HepG2 (cell line): Measurements from ENCODE around the gene TNFAIP8L2. TPM values are rescaled to one million over a fixed set of nuclear protein-coding genes. Genes with fewer than 3 reads are reported as not detected.

Experiments used
- AHR ChIP-seq: IDR thresholded peaks from 2 replicates; pipeline ENCODE4 v1.6.1; 2018; ENCODE audit warnings: missing genetic modification reagents, missing compliant biosample characterization
- ETV5 ChIP-seq: IDR thresholded peaks from 2 replicates; pipeline ENCODE4 v1.6.1; 2018; ENCODE audit warnings: missing biosample characterization, missing genetic modification reagents, inconsistent platforms, borderline replicate concordance
- GMEB2 ChIP-seq: IDR thresholded peaks from 2 replicates; pipeline ENCODE4 v1.6.1; 2016; ENCODE audit warnings: missing biosample characterization, missing genetic modification reagents, low read depth
- KLF12 ChIP-seq: sonication (generic); formaldehyde crosslinking; IDR thresholded peaks from 2 replicates; pipeline ENCODE4 v1.4.0; 2020; ENCODE audit warnings: missing genetic modification reagents, borderline replicate concordance
- MED13 ChIP-seq: sonication (generic); formaldehyde crosslinking; IDR thresholded peaks from 2 replicates; pipeline ENCODE4 v1.5.0; 2020; ENCODE audit warnings: missing genetic modification reagents
- PLRG1 ChIP-seq: fragments of 450-650 bp; conservative IDR thresholded peaks from 2 replicates; pipeline ENCODE4 v1.6.1; 2016
- POGK ChIP-seq: sonication (generic); formaldehyde crosslinking; conservative IDR thresholded peaks from 2 replicates; pipeline ENCODE4 v1.8.0; 2022; ENCODE audit warnings: mild to moderate bottlenecking, moderate library complexity, missing genetic modification reagents
- PTBP1 ChIP-seq: fragments of 200-400 bp; formaldehyde crosslinking; IDR thresholded peaks from 2 replicates; pipeline ENCODE4 v1.6.1; 2018; ENCODE audit warnings: low read length, low read depth; ENCODE audit not compliant: poor library complexity, severe bottlenecking
- REXO4 ChIP-seq: sonication (generic); formaldehyde crosslinking; IDR thresholded peaks from 2 replicates; pipeline ENCODE4 v1.8.0; 2022; ENCODE audit warnings: missing genetic modification reagents, mild to moderate bottlenecking, borderline replicate concordance
- RFX1 ChIP-seq: fragments of 450-650 bp; IDR thresholded peaks from 2 replicates; pipeline ENCODE4 v1.6.1; 2017
- SOX13 ChIP-seq, 3 experiments: fragments of 450-650 bp in 1 of 3; sonication (generic) in 1 of 3; formaldehyde crosslinking in 1 of 3; IDR thresholded peaks in 2 of 3; conservative IDR thresholded peaks in 1 of 3; 2 replicates each; pipeline versions ENCODE4 v1.5.0 to v1.6.1; 2016 to 2020; ENCODE audit warnings: antibody characterized with exemption in 1 of 3, mild to moderate bottlenecking in 1 of 3, missing compliant biosample characterization in 1 of 3, missing genetic modification reagents in 1 of 3, moderate library complexity in 1 of 3
- YEATS2 ChIP-seq: sonication (generic); formaldehyde crosslinking; IDR thresholded peaks from 2 replicates; pipeline ENCODE4 v1.4.0; 2020; ENCODE audit warnings: missing genetic modification reagents, borderline replicate concordance
- ZBTB8A ChIP-seq: sonication (generic); formaldehyde crosslinking; IDR thresholded peaks from 2 replicates; pipeline ENCODE4 v1.4.0; 2020; ENCODE audit warnings: mild to moderate bottlenecking, low read depth, missing genetic modification reagents, borderline replicate concordance
- ZFP36L1 ChIP-seq: sonication (generic); formaldehyde crosslinking; IDR thresholded peaks from 2 replicates; pipeline ENCODE4 v1.8.0; 2022; ENCODE audit warnings: mild to moderate bottlenecking, missing genetic modification reagents, moderate library complexity
- ZNF124 ChIP-seq: sonication (generic); formaldehyde crosslinking; IDR thresholded peaks from 2 replicates; pipeline ENCODE4 v1.4.0; 2020; ENCODE audit warnings: missing genetic modification reagents
- ZNF232 ChIP-seq: sonication (generic); formaldehyde crosslinking; IDR thresholded peaks from 2 replicates; pipeline ENCODE4 v1.4.0; 2020; ENCODE audit warnings: missing genetic modification reagents, borderline replicate concordance
- ZNF260 ChIP-seq: sonication (generic); formaldehyde crosslinking; IDR thresholded peaks from 2 replicates; pipeline ENCODE4 v1.4.0; 2020; ENCODE audit warnings: missing genetic modification reagents, low read depth, mild to moderate bottlenecking, borderline replicate concordance
- ZNF296 ChIP-seq: sonication (generic); formaldehyde crosslinking; conservative IDR thresholded peaks from 2 replicates; pipeline ENCODE4 v1.5.0; 2020; ENCODE audit warnings: mild to moderate bottlenecking, missing genetic modification reagents
- ZNF329 ChIP-seq: sonication (generic); formaldehyde crosslinking; IDR thresholded peaks from 2 replicates; pipeline ENCODE4 v1.9.0; 2021; ENCODE audit warnings: low read depth, mild to moderate bottlenecking, missing genetic modification reagents
- ZNF569 ChIP-seq: sonication (generic); formaldehyde crosslinking; IDR thresholded peaks from 2 replicates; pipeline ENCODE4 v1.5.0; 2020; ENCODE audit warnings: mild to moderate bottlenecking, missing genetic modification reagents, moderate library complexity, borderline replicate concordance
- ZNF605 ChIP-seq: sonication (generic); formaldehyde crosslinking; IDR thresholded peaks from 2 replicates; pipeline ENCODE4 v1.8.0; 2022; ENCODE audit warnings: mild to moderate bottlenecking, missing genetic modification reagents
- ZSCAN21 ChIP-seq: sonication (generic); formaldehyde crosslinking; IDR thresholded peaks from 2 replicates; pipeline ENCODE4 v1.8.0; 2022; ENCODE audit warnings: mild to moderate bottlenecking, missing genetic modification reagents, moderate library complexity, borderline replicate concordance
- polyA plus RNA-seq, 8 experiments: library from polyadenylated mRNA; depleted of rRNA in 3 of 8; stranded (reverse) in 7 of 8; unstranded in 1 of 8; fragments of >200 nt; fragmentation: Illumina TruSeq in 4 of 8; extraction: Trizol in 4 of 8; gene quantifications; 2 replicates each; pipeline versions ENCODE4 v1.2.1 to v1.2.3, GENCODE V29; 2011 to 2016; ENCODE audit warnings: low read depth in 4 of 8, missing spikeins in 1 of 8, mixed read lengths in 1 of 8; ENCODE audit not compliant: insufficient read depth in 1 of 8
- total RNA-seq, 5 experiments: library from RNA; depleted of rRNA; stranded (reverse); fragments of >200 nt; fragmentation: Illumina TruSeq; extraction: Trizol; gene quantifications; 2 replicates each; pipeline ENCODE4 v1.2.3, GENCODE V29; 2016; ENCODE audit warnings: low read depth in 1 of 5
- TF ChIP-seq, protein P1 (sequence below): sonication (generic); formaldehyde crosslinking; IDR thresholded peaks from 2 replicates; pipeline ENCODE4 v1.5.1; 2020; ENCODE audit warnings: missing genetic modification reagents, mild to moderate bottlenecking, borderline replicate concordance

The TNFAIP8L2 gene
- total and polyA plus RNA-seq, 2 of the 13 experiments (the other 11 are each of a cell fraction or from before 2014, with no cell fraction given) = not detected

- TF ChIP-seq ZBTB8A (CRISPR knock-in tag) (no peak), KLF12 (CRISPR knock-in tag) (peak; percentile 84; the same call in 1 of the 2 replicates), ZNF329 (0 out of 2 replicates have a peak, but pooled peaks have one; percentile 37), AHR (CRISPR knock-in tag) (no peak), ZNF296 (no peak), ETV5 (CRISPR knock-in tag) (peak; percentile 99), PTBP1 (no peak), ZNF232 (0 out of 2 replicates have a peak, but pooled peaks have one; percentile 41), RFX1 (no peak), REXO4 (CRISPR knock-in tag) (no peak), YEATS2 (peak; percentile 99), ZNF569 (CRISPR knock-in tag) (no peak), MED13 (CRISPR knock-in tag) (peak; percentile 74; the same call in 1 of the 2 replicates), POGK (CRISPR knock-in tag) (0 out of 2 replicates have a peak, but pooled peaks have one; percentile 60), SOX13 (IDR thresholded peaks at IDR 0.05) (no peak), SOX13 (CRISPR knock-in tag; conservative IDR thresholded peaks at IDR 0.05 in 1 of 2, IDR thresholded peaks at IDR 0.05 in 1 of 2) (peak in 1 of 2 experiments; percentile 18; a peak in 1 of 4 replicates), ZNF124 (peak; percentile 83; the same call in 1 of the 2 replicates), PLRG1 (no peak), GMEB2 (CRISPR knock-in tag) (peak; percentile 76), ZFP36L1 (no peak), ZNF605 (peak; percentile 90), ZSCAN21 (CRISPR knock-in tag) (no peak), ZNF260 (no peak)
- TF ChIP-seq, protein P1, sequence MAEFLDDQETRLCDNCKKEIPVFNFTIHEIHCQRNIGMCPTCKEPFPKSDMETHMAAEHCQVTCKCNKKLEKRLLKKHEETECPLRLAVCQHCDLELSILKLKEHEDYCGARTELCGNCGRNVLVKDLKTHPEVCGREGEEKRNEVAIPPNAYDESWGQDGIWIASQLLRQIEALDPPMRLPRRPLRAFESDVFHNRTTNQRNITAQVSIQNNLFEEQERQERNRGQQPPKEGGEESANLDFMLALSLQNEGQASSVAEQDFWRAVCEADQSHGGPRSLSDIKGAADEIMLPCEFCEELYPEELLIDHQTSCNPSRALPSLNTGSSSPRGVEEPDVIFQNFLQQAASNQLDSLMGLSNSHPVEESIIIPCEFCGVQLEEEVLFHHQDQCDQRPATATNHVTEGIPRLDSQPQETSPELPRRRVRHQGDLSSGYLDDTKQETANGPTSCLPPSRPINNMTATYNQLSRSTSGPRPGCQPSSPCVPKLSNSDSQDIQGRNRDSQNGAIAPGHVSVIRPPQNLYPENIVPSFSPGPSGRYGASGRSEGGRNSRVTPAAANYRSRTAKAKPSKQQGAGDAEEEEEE (CRISPR knock-in tag) = peak; percentile 88; the same call in 1 of the 2 replicates
Measured at GRCh38 chr1:151165738-151166504, 9.5 kb downstream of the TNFAIP8L2 start, which contains the start of the genes LYSMD1 and SCNM1 (continued).
